K562 (cell line): Measurements from ENCODE around the gene ARHGAP26. TPM values are rescaled to one million over a fixed set of nuclear protein-coding genes. Genes with fewer than 3 reads are reported as not detected.

Experiments
- ATAC-seq: fragments of 200-7000 bp; cut with Tn5 transposase; 3 replicates; pipeline ENCODE4 v1.9.1; 2020; ENCODE audit warnings: moderate library complexity
- BruUV-seq: library from RNA; stranded (reverse); fragments of 400-500 nt; replicated peaks from 2 replicates; lab custom pipeline; 2021; lab: Mats Ljungman, UMichigan
- CTCF ChIA-PET: fragments of 300-600 bp; formaldehyde crosslinking; extraction: SDS; loops from one replicate; lab custom pipeline; 2021; ENCODE audit warnings: low intra/inter-chr PET ratio; lab: Yijun Ruan, JAX
- POLR2A ChIA-PET: fragments of 300-600, 350-650 bp; sonication (Branson Sonifier 250); formaldehyde crosslinking; extraction: SDS; loops from one replicate; lab custom pipeline; 2021; ENCODE audit warnings: antibody characterized with exemption, inconsistent platforms; lab: Yijun Ruan, JAX
- DNase-seq, 4 experiments: peaks; one replicate each; pipeline versions ENCODE4 v3.0.0 to v3.0.0-alpha.2; 2011 to 2018; ENCODE audit warnings: low spot score in 3 of 4, mixed read lengths in 3 of 4; ENCODE audit errors: extremely low read depth in 1 of 4
- FAIRE-seq: peaks from 2 replicates; lab custom pipeline; 2011; peaks lifted over from hg19 to GRCh38; lab: Jason Lieb, UNC
- H2AFZ ChIP-seq: 2 replicates; pipeline ENCODE4 v1.6.0; 2011; ENCODE audit warnings: low read depth, low read length, control low read depth, inconsistent platforms
- H3K27ac ChIP-seq: fragments of 200-600 bp; 3 replicates; pipeline ENCODE4 v1.8.0; 2011; ENCODE audit warnings: low read depth, mild to moderate bottlenecking, control low read depth, inconsistent platforms, low read length, moderate library complexity, mixed read lengths; ENCODE audit errors: extremely low read depth
- H3K27me3 ChIP-seq, 2 experiments: fragments of 300-600 bp in 1 of 2; 2 replicates in 1 of 2; 3 replicates in 1 of 2; pipeline versions ENCODE4 v1.6.0 to v1.8.0; 2011; ENCODE audit warnings: inconsistent platforms in 2 of 2, low read length in 2 of 2, mild to moderate bottlenecking in 1 of 2, mixed read lengths in 1 of 2, moderate library complexity in 1 of 2; ENCODE audit not compliant: control insufficient read depth in 2 of 2, insufficient read depth in 2 of 2
- H3K36me3 ChIP-seq: fragments of 300-600 bp; 3 replicates; pipeline ENCODE4 v1.8.0; 2011; ENCODE audit warnings: mild to moderate bottlenecking, low read length, inconsistent platforms; ENCODE audit not compliant: control insufficient read depth, insufficient read depth
- H3K4me1 ChIP-seq, 2 experiments: fragments of 200-600 bp in 1 of 2; replicated peaks in 1 of 2; 2 replicates in 1 of 2; 3 replicates in 1 of 2; pipeline versions ENCODE4 v1.5.1 to v1.8.0; 2011; ENCODE audit warnings: inconsistent platforms in 2 of 2, low read length in 2 of 2, mild to moderate bottlenecking in 1 of 2, mixed read lengths in 1 of 2, moderate library complexity in 1 of 2; ENCODE audit not compliant: control insufficient read depth in 2 of 2, insufficient read depth in 2 of 2
- H3K4me2 ChIP-seq: 2 replicates; pipeline ENCODE4 v1.6.1; 2011; ENCODE audit warnings: low read length, control low read depth, inconsistent platforms, mixed read lengths; ENCODE audit not compliant: insufficient read depth
- H3K4me3 ChIP-seq: fragments of 200-600 bp; sonication (generic), shearing (Covaris generic); 2 replicates; pipeline ENCODE4 v1.5.1; 2016; ENCODE audit warnings: control low read depth, inconsistent platforms
- H3K79me2 ChIP-seq: fragments of 200-600 bp; 3 replicates; pipeline ENCODE4 v1.8.0; 2011; ENCODE audit warnings: low read length, inconsistent platforms; ENCODE audit not compliant: control insufficient read depth, insufficient read depth
- H3K9ac ChIP-seq, 2 experiments: 2 replicates each; pipeline versions ENCODE4 v1.6.0 to v1.6.1; 2011; ENCODE audit warnings: low read depth in 2 of 2, low read length in 2 of 2, control low read depth in 1 of 2, inconsistent platforms in 1 of 2, mild to moderate bottlenecking in 1 of 2, mixed read lengths in 1 of 2; ENCODE audit not compliant: insufficient read depth in 1 of 2
- H3K9me1 ChIP-seq: one replicate; pipeline ENCODE4 v1.6.0; 2011; ENCODE audit warnings: inconsistent platforms, mild to moderate bottlenecking, low read length, moderate library complexity; ENCODE audit not compliant: control insufficient read depth, insufficient read depth
- H3K9me3 ChIP-seq: replicated peaks from 2 replicates; pipeline ENCODE4 v1.5.1; 2011; ENCODE audit warnings: low read depth, low read length, inconsistent platforms; ENCODE audit not compliant: control insufficient read depth, insufficient read depth
- H4K20me1 ChIP-seq: replicated peaks from 2 replicates; pipeline ENCODE4 v1.6.1; 2011; ENCODE audit warnings: low read length, inconsistent platforms, mixed read lengths; ENCODE audit not compliant: control insufficient read depth, insufficient read depth
- ARHGAP35 ChIP-seq: fragments of 450-650 bp; IDR thresholded peaks from 2 replicates; pipeline ENCODE4 v1.6.1; 2018; ENCODE audit not compliant: partially characterized antibody
- CHCHD3 ChIP-seq: fragments of 250-450 bp; sonication (Bioruptor Pico); IDR thresholded peaks from 2 replicates; pipeline ENCODE4 v2.1.2; 2022; ENCODE audit warnings: mild to moderate bottlenecking
- DIDO1 ChIP-seq: fragments of 450-650 bp; IDR thresholded peaks from 2 replicates; pipeline ENCODE4 v1.6.1; 2016; ENCODE audit warnings: low read depth, missing biosample characterization, missing genetic modification characterization
- ELF4 ChIP-seq: fragments of 450-650 bp; formaldehyde crosslinking; IDR thresholded peaks from 2 replicates; pipeline ENCODE4 v1.4.0; 2022; ENCODE audit warnings: missing genetic modification characterization
- ETS2 ChIP-seq: IDR thresholded peaks from 2 replicates; pipeline ENCODE4 v1.6.1; 2016; ENCODE audit warnings: borderline replicate concordance, missing genetic modification characterization, mild to moderate bottlenecking, moderate library complexity, missing compliant biosample characterization; ENCODE audit not compliant: poor library complexity, severe bottlenecking
- FOXJ2 ChIP-seq: fragments of 200-800 bp; sonication (Bioruptor generic); IDR thresholded peaks from 2 replicates; pipeline ENCODE4 v1.6.1; 2016; ENCODE audit warnings: missing genetic modification characterization, missing compliant biosample characterization
- LARP7 ChIP-seq: fragments of 450-650 bp; IDR thresholded peaks from 2 replicates; pipeline ENCODE4 v1.6.1; 2016
- LEF1 ChIP-seq: fragments of 450-650 bp; IDR thresholded peaks from 2 replicates; pipeline ENCODE4 v1.6.1; 2016; ENCODE audit warnings: mild to moderate bottlenecking
- SPI1 ChIP-seq: IDR thresholded peaks from 2 replicates; pipeline ENCODE4 v1.6.1; 2011; ENCODE audit warnings: low read depth, low read length, control low read depth, borderline replicate concordance
- TCF7 ChIP-seq: sonication (generic); IDR thresholded peaks from 2 replicates; pipeline ENCODE4 v1.6.1; 2016; ENCODE audit warnings: antibody characterized with exemption, borderline replicate concordance
- ZFPM2 ChIP-seq: fragments of 250-450 bp; sonication (Bioruptor Pico); IDR thresholded peaks from 2 replicates; pipeline ENCODE4 v1.5.1; 2022; ENCODE audit warnings: mild to moderate bottlenecking
- ZNF263 ChIP-seq: sonication (generic); formaldehyde crosslinking; IDR thresholded peaks from 2 replicates; pipeline ENCODE4 v1.8.0; 2022; ENCODE audit warnings: mild to moderate bottlenecking, missing genetic modification reagents, borderline replicate concordance
- ZNF586 ChIP-seq: fragments of 450-650 bp; formaldehyde crosslinking; conservative IDR thresholded peaks from 2 replicates; pipeline ENCODE4 v1.4.0; 2020; ENCODE audit warnings: mild to moderate bottlenecking, moderate library complexity
- ZNF77 ChIP-seq: fragments of 250-450 bp; sonication (Bioruptor Pico); IDR thresholded peaks from 2 replicates; pipeline ENCODE4 v1.5.0; 2020
- WGBS: fragments of 100-300 bp; shearing (Covaris generic); methylation state at CpG from one replicate; pipeline ENCODE4 v1.1.6; 2016; ENCODE audit warnings: low coverage, mixed read lengths; ENCODE audit not compliant: insufficient coverage; ENCODE audit errors: missing lambda C conversion rate; 5-methylcytosine and 5-hydroxymethylcytosine counted together
- in situ Hi-C: fragments of 300-500 bp; cut with MboI; formaldehyde crosslinking; loops from 4 replicates; pipeline ENCODE4 v1.15.0; 2018; ENCODE audit warnings: inconsistent platforms, mixed read lengths
- intact Hi-C: fragments of 100-400 bp; cut with micrococcal nuclease; formaldehyde crosslinking; loops from 2 replicates; pipeline ENCODE4 v1.14.2; 2022
- polyA plus RNA-seq, 8 experiments: library from polyadenylated mRNA; depleted of rRNA in 4 of 8; stranded (reverse) in 5 of 8; unstranded in 3 of 8; fragments of >200 nt; fragmentation: Nextera tagmentation in 2 of 8; fragmentation: Illumina TruSeq in 1 of 8; extraction: Ambion mirVana in 2 of 8; extraction: Trizol in 1 of 8; gene quantifications; 2 replicates each; pipeline versions ENCODE4 v1.2.1 to v1.2.3, GENCODE V29; 2011 to 2014; ENCODE audit warnings: inconsistent platforms in 1 of 8, missing spikeins in 1 of 8
- total RNA-seq, 7 experiments: library from RNA; depleted of rRNA in 6 of 7; stranded (reverse); fragments of >200 nt in 6 of 7; fragmentation: Illumina TruSeq in 2 of 7; extraction: Trizol in 2 of 7; gene quantifications; 2 replicates each; pipeline versions ENCODE4 v1.2.1 to v1.2.3, GENCODE V29; 2011 to 2021; ENCODE audit warnings: low replicate concordance in 1 of 7
- TF ChIP-seq, protein P1 (sequence below): sonication (generic); formaldehyde crosslinking; IDR thresholded peaks from 2 replicates; pipeline ENCODE4 v1.8.0; 2022; ENCODE audit warnings: missing genetic modification reagents, mild to moderate bottlenecking, borderline replicate concordance
- TF ChIP-seq, protein P2 (sequence below): fragments of 250-450 bp; sonication (Bioruptor Pico); IDR thresholded peaks from 2 replicates; pipeline ENCODE4 v1.8.0; 2022; ENCODE audit warnings: moderate library complexity, mild to moderate bottlenecking, inconsistent platforms
- TF ChIP-seq, protein P3 (sequence below): fragments of 450-650 bp; IDR thresholded peaks from 2 replicates; pipeline ENCODE4 v1.6.1; 2017; ENCODE audit warnings: mild to moderate bottlenecking, moderate library complexity
- TF ChIP-seq, protein P4 (sequence below), 2 experiments: IDR thresholded peaks; 2 replicates each; pipeline ENCODE4 v1.6.1; 2011; ENCODE audit warnings: borderline replicate concordance in 1 of 2, control low read depth in 1 of 2, low read depth in 1 of 2, low read length in 1 of 2, mild to moderate bottlenecking in 1 of 2, mixed read lengths in 1 of 2, moderate library complexity in 1 of 2; ENCODE audit not compliant: insufficient read depth in 1 of 2, insufficient read length in 1 of 2, poor library complexity in 1 of 2, severe bottlenecking in 1 of 2; ENCODE audit errors: extremely low read depth in 1 of 2

Gene ARHGAP26
- total and polyA plus RNA-seq, 9 of the 15 experiments (the other 6 are each of a cell fraction or from before 2014, with no cell fraction given): 0.13 to 1.1 (median 0.55) TPM

DNA sequence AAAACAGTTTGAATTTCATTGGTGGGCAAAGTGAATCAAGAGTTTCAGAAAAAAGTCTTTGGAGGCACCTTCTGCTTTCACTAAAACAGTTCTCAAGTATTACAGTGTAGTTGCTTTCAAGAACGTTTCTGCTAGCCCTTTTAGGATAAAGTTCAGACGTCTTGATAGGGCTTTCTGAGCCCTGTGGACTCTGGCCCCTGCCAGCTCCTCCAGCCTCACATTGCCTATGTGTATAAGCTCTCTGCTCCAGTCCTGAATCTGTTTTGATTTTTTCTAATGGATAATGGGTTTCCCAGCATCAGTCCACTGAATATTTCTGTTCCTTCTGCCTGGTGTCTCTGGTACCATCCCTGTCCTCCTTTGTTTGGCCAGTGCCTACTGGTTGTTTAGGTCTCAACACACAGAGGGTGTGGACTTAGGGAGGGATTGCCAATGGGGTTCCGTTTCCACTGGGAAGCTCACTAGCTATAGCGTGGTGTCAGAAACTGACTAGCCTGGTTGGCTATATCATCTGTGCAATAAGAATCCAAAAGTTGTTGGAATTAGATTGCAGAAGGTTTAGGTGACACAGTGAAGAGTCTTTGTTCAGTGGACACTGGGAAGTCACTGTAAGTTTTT, 26.4 kb downstream of the ARHGAP26 start:
- no peak for TF ChIP-seq LARP7
- no peak for TF ChIP-seq ZFPM2
- no peak for TF ChIP-seq ARHGAP35
- TF ChIP-seq ZNF77 (CRISPR knock-in tag): no peak
- TF ChIP-seq, protein P1, sequence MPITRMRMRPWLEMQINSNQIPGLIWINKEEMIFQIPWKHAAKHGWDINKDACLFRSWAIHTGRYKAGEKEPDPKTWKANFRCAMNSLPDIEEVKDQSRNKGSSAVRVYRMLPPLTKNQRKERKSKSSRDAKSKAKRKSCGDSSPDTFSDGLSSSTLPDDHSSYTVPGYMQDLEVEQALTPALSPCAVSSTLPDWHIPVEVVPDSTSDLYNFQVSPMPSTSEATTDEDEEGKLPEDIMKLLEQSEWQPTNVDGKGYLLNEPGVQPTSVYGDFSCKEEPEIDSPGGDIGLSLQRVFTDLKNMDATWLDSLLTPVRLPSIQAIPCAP (CRISPR knock-in tag): no peak
- TF ChIP-seq, protein P2, sequence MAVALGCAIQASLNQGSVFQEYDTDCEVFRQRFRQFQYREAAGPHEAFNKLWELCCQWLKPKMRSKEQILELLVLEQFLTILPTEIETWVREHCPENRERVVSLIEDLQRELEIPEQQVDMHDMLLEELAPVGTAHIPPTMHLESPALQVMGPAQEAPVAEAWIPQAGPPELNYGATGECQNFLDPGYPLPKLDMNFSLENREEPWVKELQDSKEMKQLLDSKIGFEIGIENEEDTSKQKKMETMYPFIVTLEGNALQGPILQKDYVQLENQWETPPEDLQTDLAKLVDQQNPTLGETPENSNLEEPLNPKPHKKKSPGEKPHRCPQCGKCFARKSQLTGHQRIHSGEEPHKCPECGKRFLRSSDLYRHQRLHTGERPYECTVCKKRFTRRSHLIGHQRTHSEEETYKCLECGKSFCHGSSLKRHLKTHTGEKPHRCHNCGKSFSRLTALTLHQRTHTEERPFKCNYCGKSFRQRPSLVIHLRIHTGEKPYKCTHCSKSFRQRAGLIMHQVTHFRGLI (CRISPR knock-in tag): no peak
- no peak for TF ChIP-seq ELF4 (CRISPR knock-in tag)
- TF ChIP-seq FOXJ2 (tag): no peak
- TF ChIP-seq SPI1: no peak
- TF ChIP-seq, protein P3, sequence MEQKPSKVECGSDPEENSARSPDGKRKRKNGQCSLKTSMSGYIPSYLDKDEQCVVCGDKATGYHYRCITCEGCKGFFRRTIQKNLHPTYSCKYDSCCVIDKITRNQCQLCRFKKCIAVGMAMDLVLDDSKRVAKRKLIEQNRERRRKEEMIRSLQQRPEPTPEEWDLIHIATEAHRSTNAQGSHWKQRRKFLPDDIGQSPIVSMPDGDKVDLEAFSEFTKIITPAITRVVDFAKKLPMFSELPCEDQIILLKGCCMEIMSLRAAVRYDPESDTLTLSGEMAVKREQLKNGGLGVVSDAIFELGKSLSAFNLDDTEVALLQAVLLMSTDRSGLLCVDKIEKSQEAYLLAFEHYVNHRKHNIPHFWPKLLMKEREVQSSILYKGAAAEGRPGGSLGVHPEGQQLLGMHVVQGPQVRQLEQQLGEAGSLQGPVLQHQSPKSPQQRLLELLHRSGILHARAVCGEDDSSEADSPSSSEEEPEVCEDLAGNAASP: no peak
- TF ChIP-seq, protein P4, sequence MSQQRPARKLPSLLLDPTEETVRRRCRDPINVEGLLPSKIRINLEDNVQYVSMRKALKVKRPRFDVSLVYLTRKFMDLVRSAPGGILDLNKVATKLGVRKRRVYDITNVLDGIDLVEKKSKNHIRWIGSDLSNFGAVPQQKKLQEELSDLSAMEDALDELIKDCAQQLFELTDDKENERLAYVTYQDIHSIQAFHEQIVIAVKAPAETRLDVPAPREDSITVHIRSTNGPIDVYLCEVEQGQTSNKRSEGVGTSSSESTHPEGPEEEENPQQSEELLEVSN (IDR thresholded peaks at IDR 0.05; ENCODE audit: borderline replicate concordance in 1 of 2, extremely low read depth in 1 of 2, insufficient read depth in 1 of 2, insufficient read length in 1 of 2, low read depth in 1 of 2, low read length in 1 of 2, poor library complexity in 1 of 2, severe bottlenecking in 1 of 2): no peak
- no peak for TF ChIP-seq ETS2 (tag)
- TF ChIP-seq DIDO1 (tag): no peak
- TF ChIP-seq ZNF263 (CRISPR knock-in tag): no peak
- TF ChIP-seq CHCHD3 (CRISPR knock-in tag): no peak
- TF ChIP-seq TCF7: no peak
- TF ChIP-seq ZNF586 (CRISPR knock-in tag): no peak
- TF ChIP-seq LEF1: no peak
- no peaks in the 10 kb centered on the region for H3K9me3 ChIP-seq
- no peak overlapping the region for H3K4me3 ChIP-seq
- ATAC-seq (no peak), FAIRE-seq (no peak), DNase-seq (no peak)
- ChIA-PET CTCF (no interaction called here), POLR2A (no interaction called here)
- H3K4me1 ChIP-seq: no peaks in the 10 kb centered on the region
- H2AFZ ChIP-seq: no peak overlapping the region
- H4K20me1 ChIP-seq: no peaks in the 10 kb centered on the region
- intact Hi-C loops: no loop called here
- H3K27ac ChIP-seq: no peak overlapping the region
- no peak overlapping the region for H3K4me2 ChIP-seq
- no TSS peak for BruUV-seq
- H3K27me3 ChIP-seq: peaks cover 15 to 16% of the 10 kb centered on the region in 2 experiments; a peak in 4 of 5 replicates
- 0% methylated on average over 4 of the region's 4 CpGs for WGBS
- no peaks in the 10 kb centered on the region for H3K36me3 ChIP-seq
- no peak overlapping the region for H3K9ac ChIP-seq
- no peaks in the 10 kb centered on the region for H3K79me2 ChIP-seq
- in situ Hi-C loops: no loop called here
- H3K9me1 ChIP-seq: no peaks in the 10 kb centered on the region
